K562 (cell line): Measurements from ENCODE around the gene SCNN1B. TPM values are rescaled to one million over a fixed set of nuclear protein-coding genes. Genes with fewer than 3 reads are reported as not detected.
A peak's percentile ranks its signal among the peaks of the same experiment; 100 is the strongest.

Experiments used
- ATAC-seq: fragments of 200-7000 bp; cut with Tn5 transposase; 3 replicates; pipeline ENCODE4 v1.9.1; 2020; ENCODE audit warnings: moderate library complexity
- BruUV-seq: library from RNA; stranded (reverse); fragments of 400-500 nt; replicated peaks from 2 replicates; lab custom pipeline; 2021; lab: Mats Ljungman, UMichigan
- CTCF ChIA-PET: fragments of 300-600 bp; formaldehyde crosslinking; extraction: SDS; loops from one replicate; lab custom pipeline; 2021; ENCODE audit warnings: low intra/inter-chr PET ratio; lab: Yijun Ruan, JAX
- POLR2A ChIA-PET: fragments of 300-600, 350-650 bp; sonication (Branson Sonifier 250); formaldehyde crosslinking; extraction: SDS; loops from one replicate; lab custom pipeline; 2021; ENCODE audit warnings: antibody characterized with exemption, inconsistent platforms; lab: Yijun Ruan, JAX
- DNase-seq, 4 experiments: peaks; one replicate each; pipeline versions ENCODE4 v3.0.0 to v3.0.0-alpha.2; 2011 to 2018; ENCODE audit warnings: low spot score in 3 of 4, mixed read lengths in 3 of 4; ENCODE audit errors: extremely low read depth in 1 of 4
- FAIRE-seq: peaks from 2 replicates; lab custom pipeline; 2011; peaks lifted over from hg19 to GRCh38; lab: Jason Lieb, UNC
- H2AFZ ChIP-seq: 2 replicates; pipeline ENCODE4 v1.6.0; 2011; ENCODE audit warnings: low read depth, low read length, control low read depth, inconsistent platforms
- H3K27ac ChIP-seq: fragments of 200-600 bp; 3 replicates; pipeline ENCODE4 v1.8.0; 2011; ENCODE audit warnings: low read depth, mild to moderate bottlenecking, control low read depth, inconsistent platforms, low read length, moderate library complexity, mixed read lengths; ENCODE audit errors: extremely low read depth
- H3K27me3 ChIP-seq, 2 experiments: fragments of 300-600 bp in 1 of 2; 2 replicates in 1 of 2; 3 replicates in 1 of 2; pipeline versions ENCODE4 v1.6.0 to v1.8.0; 2011; ENCODE audit warnings: inconsistent platforms in 2 of 2, low read length in 2 of 2, mild to moderate bottlenecking in 1 of 2, mixed read lengths in 1 of 2, moderate library complexity in 1 of 2; ENCODE audit not compliant: control insufficient read depth in 2 of 2, insufficient read depth in 2 of 2
- H3K36me3 ChIP-seq: fragments of 300-600 bp; 3 replicates; pipeline ENCODE4 v1.8.0; 2011; ENCODE audit warnings: mild to moderate bottlenecking, low read length, inconsistent platforms; ENCODE audit not compliant: control insufficient read depth, insufficient read depth
- H3K4me1 ChIP-seq, 2 experiments: fragments of 200-600 bp in 1 of 2; replicated peaks in 1 of 2; 2 replicates in 1 of 2; 3 replicates in 1 of 2; pipeline versions ENCODE4 v1.5.1 to v1.8.0; 2011; ENCODE audit warnings: inconsistent platforms in 2 of 2, low read length in 2 of 2, mild to moderate bottlenecking in 1 of 2, mixed read lengths in 1 of 2, moderate library complexity in 1 of 2; ENCODE audit not compliant: control insufficient read depth in 2 of 2, insufficient read depth in 2 of 2
- H3K4me2 ChIP-seq: 2 replicates; pipeline ENCODE4 v1.6.1; 2011; ENCODE audit warnings: low read length, control low read depth, inconsistent platforms, mixed read lengths; ENCODE audit not compliant: insufficient read depth
- H3K4me3 ChIP-seq: fragments of 200-600 bp; sonication (generic), shearing (Covaris generic); 2 replicates; pipeline ENCODE4 v1.5.1; 2016; ENCODE audit warnings: control low read depth, inconsistent platforms
- H3K79me2 ChIP-seq: fragments of 200-600 bp; 3 replicates; pipeline ENCODE4 v1.8.0; 2011; ENCODE audit warnings: low read length, inconsistent platforms; ENCODE audit not compliant: control insufficient read depth, insufficient read depth
- H3K9ac ChIP-seq, 2 experiments: 2 replicates each; pipeline versions ENCODE4 v1.6.0 to v1.6.1; 2011; ENCODE audit warnings: low read depth in 2 of 2, low read length in 2 of 2, control low read depth in 1 of 2, inconsistent platforms in 1 of 2, mild to moderate bottlenecking in 1 of 2, mixed read lengths in 1 of 2; ENCODE audit not compliant: insufficient read depth in 1 of 2
- H3K9me1 ChIP-seq: one replicate; pipeline ENCODE4 v1.6.0; 2011; ENCODE audit warnings: inconsistent platforms, mild to moderate bottlenecking, low read length, moderate library complexity; ENCODE audit not compliant: control insufficient read depth, insufficient read depth
- H3K9me3 ChIP-seq: replicated peaks from 2 replicates; pipeline ENCODE4 v1.5.1; 2011; ENCODE audit warnings: low read depth, low read length, inconsistent platforms; ENCODE audit not compliant: control insufficient read depth, insufficient read depth
- H4K20me1 ChIP-seq: replicated peaks from 2 replicates; pipeline ENCODE4 v1.6.1; 2011; ENCODE audit warnings: low read length, inconsistent platforms, mixed read lengths; ENCODE audit not compliant: control insufficient read depth, insufficient read depth
- CBFA2T3 ChIP-seq: fragments of 450-650 bp; IDR thresholded peaks from 2 replicates; pipeline ENCODE4 v1.6.1; 2017
- FOSL1 ChIP-seq: fragments of 200-800 bp; sonication (Bioruptor generic); conservative IDR thresholded peaks from 2 replicates; pipeline ENCODE4 v1.6.1; 2016; ENCODE audit warnings: missing genetic modification characterization, missing compliant biosample characterization
- HDAC2 ChIP-seq: fragments of 450-650 bp; IDR thresholded peaks from 2 replicates; pipeline ENCODE4 v1.6.1; 2016; ENCODE audit warnings: mild to moderate bottlenecking
- POLR2A ChIP-seq: fragments of 450-650 bp; conservative IDR thresholded peaks from 2 replicates; pipeline ENCODE4 v1.6.1; 2016
- RBM34 ChIP-seq: fragments of 200-400 bp; formaldehyde crosslinking; IDR thresholded peaks from 2 replicates; pipeline ENCODE4 v1.6.1; 2018; ENCODE audit warnings: low read length, borderline replicate concordance; ENCODE audit not compliant: insufficient read depth
- RFX1 ChIP-seq: fragments of 450-650 bp; IDR thresholded peaks from 2 replicates; pipeline ENCODE4 v1.6.1; 2016; ENCODE audit warnings: mild to moderate bottlenecking, moderate library complexity
- ZNF561 ChIP-seq: fragments of 450-650 bp; formaldehyde crosslinking; conservative IDR thresholded peaks from 2 replicates; pipeline ENCODE4 v1.4.0; 2020; ENCODE audit warnings: mild to moderate bottlenecking, moderate library complexity
- ZNF668 ChIP-seq: fragments of 250-450 bp; sonication (Bioruptor Pico); IDR thresholded peaks from 2 replicates; pipeline ENCODE4 v1.8.0; 2022; ENCODE audit warnings: mild to moderate bottlenecking, inconsistent platforms
- WGBS: fragments of 100-300 bp; shearing (Covaris generic); methylation state at CpG from one replicate; pipeline ENCODE4 v1.1.6; 2016; ENCODE audit warnings: low coverage, mixed read lengths; ENCODE audit not compliant: insufficient coverage; ENCODE audit errors: missing lambda C conversion rate; 5-methylcytosine and 5-hydroxymethylcytosine counted together
- in situ Hi-C: fragments of 300-500 bp; cut with MboI; formaldehyde crosslinking; loops from 4 replicates; pipeline ENCODE4 v1.15.0; 2018; ENCODE audit warnings: inconsistent platforms, mixed read lengths
- intact Hi-C: fragments of 100-400 bp; cut with micrococcal nuclease; formaldehyde crosslinking; loops from 2 replicates; pipeline ENCODE4 v1.14.2; 2022
- polyA plus RNA-seq, 8 experiments: library from polyadenylated mRNA; depleted of rRNA in 4 of 8; stranded (reverse) in 5 of 8; unstranded in 3 of 8; fragments of >200 nt; fragmentation: Nextera tagmentation in 2 of 8; fragmentation: Illumina TruSeq in 1 of 8; extraction: Ambion mirVana in 2 of 8; extraction: Trizol in 1 of 8; gene quantifications; 2 replicates each; pipeline versions ENCODE4 v1.2.1 to v1.2.3, GENCODE V29; 2011 to 2014; ENCODE audit warnings: inconsistent platforms in 1 of 8, missing spikeins in 1 of 8
- total RNA-seq, 7 experiments: library from RNA; depleted of rRNA in 6 of 7; stranded (reverse); fragments of >200 nt in 6 of 7; fragmentation: Illumina TruSeq in 2 of 7; extraction: Trizol in 2 of 7; gene quantifications; 2 replicates each; pipeline versions ENCODE4 v1.2.1 to v1.2.3, GENCODE V29; 2011 to 2021; ENCODE audit warnings: low replicate concordance in 1 of 7
- TF ChIP-seq, protein P1 (sequence below): fragments of 250-450 bp; sonication (Bioruptor Pico); IDR thresholded peaks from 2 replicates; pipeline ENCODE4 v1.8.0; 2022; ENCODE audit warnings: inconsistent platforms, mild to moderate bottlenecking, moderate library complexity, borderline replicate concordance
- TF ChIP-seq, protein P2 (sequence below): fragments of 250-450 bp; sonication (Bioruptor Pico); IDR thresholded peaks from 2 replicates; pipeline ENCODE4 v1.5.0; 2020; ENCODE audit warnings: mild to moderate bottlenecking, borderline replicate concordance
- TF ChIP-seq, protein P3 (sequence below): sonication (generic); formaldehyde crosslinking; IDR thresholded peaks from 2 replicates; pipeline ENCODE4 v1.8.0; 2022; ENCODE audit warnings: mild to moderate bottlenecking, missing genetic modification reagents

The SCNN1B gene
- total and polyA plus RNA-seq, 9 of the 15 experiments (the other 6 are each of a cell fraction or from before 2014, with no cell fraction given): not detected

DNA sequence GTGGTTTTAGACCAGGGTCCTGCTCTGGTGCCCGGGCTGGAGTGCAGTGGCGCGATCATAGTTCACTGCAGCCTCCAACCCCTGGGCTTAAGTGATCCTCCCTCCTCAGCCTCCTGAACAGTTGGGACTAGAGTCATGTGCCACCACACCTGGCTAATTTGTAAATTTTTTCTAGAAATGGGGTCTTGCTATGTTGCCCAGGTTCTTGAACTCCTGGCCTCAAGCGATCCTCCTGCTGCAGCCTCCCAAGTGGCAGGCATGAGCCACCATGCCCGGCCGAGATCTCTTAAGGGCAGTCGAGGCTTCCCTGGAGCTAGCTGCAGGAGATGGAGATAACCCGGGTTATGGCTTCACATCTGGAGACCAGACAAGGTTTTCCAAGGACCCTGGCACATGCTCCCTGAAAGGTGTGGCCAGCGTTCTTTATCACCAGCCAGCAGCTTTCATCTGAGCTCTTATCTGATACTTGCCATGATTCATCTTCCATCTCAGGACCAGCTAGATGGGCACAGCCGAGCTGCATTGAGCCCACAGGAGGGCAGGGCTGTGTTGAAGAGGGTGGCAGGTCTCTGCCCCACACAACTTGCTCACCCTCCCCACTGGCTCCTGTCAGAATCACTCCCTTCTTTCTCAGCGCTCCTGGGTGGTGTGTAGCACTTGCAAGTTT lies 28.6 kb downstream of the SCNN1B start:
- CTCF ChIA-PET: no interaction called here
- in situ Hi-C loops (no loop called here), intact Hi-C loops (no loop called here)
- H3K27me3 ChIP-seq: peaks cover 8 to 19% of the 10 kb centered on the region in 2 experiments; a peak in 3 of 5 replicates
- no peak overlapping the region for H3K4me3 ChIP-seq
- H2AFZ ChIP-seq: no peak overlapping the region
- H3K9me1 ChIP-seq: no peaks in the 10 kb centered on the region
- POLR2A ChIA-PET: no interaction called here
- H3K27ac ChIP-seq: no peak overlapping the region
- ATAC-seq (no peak), DNase-seq (peak in 1 of 4 experiments; percentile 26), FAIRE-seq (no peak)
- H3K4me2 ChIP-seq: no peak overlapping the region
- 2% methylated on average over 11 of the region's 11 CpGs for WGBS
- H3K4me1 ChIP-seq: no peaks in the 10 kb centered on the region; a peak in 1 of 5 replicates
- H4K20me1 ChIP-seq: no peaks in the 10 kb centered on the region
- H3K79me2 ChIP-seq: no peaks in the 10 kb centered on the region
- no peak overlapping the region for H3K9ac ChIP-seq
- no TSS peak for BruUV-seq
- H3K9me3 ChIP-seq: no peaks in the 10 kb centered on the region; the same call in 1 of the 2 replicates
- no peaks in the 10 kb centered on the region for H3K36me3 ChIP-seq
- TF ChIP-seq CBFA2T3: peak; percentile 50
- TF ChIP-seq, protein P1, sequence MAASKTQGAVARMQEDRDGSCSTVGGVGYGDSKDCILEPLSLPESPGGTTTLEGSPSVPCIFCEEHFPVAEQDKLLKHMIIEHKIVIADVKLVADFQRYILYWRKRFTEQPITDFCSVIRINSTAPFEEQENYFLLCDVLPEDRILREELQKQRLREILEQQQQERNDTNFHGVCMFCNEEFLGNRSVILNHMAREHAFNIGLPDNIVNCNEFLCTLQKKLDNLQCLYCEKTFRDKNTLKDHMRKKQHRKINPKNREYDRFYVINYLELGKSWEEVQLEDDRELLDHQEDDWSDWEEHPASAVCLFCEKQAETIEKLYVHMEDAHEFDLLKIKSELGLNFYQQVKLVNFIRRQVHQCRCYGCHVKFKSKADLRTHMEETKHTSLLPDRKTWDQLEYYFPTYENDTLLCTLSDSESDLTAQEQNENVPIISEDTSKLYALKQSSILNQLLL (CRISPR knock-in tag): no peak
- TF ChIP-seq ZNF668 (CRISPR knock-in tag): no peak
- TF ChIP-seq, protein P2, sequence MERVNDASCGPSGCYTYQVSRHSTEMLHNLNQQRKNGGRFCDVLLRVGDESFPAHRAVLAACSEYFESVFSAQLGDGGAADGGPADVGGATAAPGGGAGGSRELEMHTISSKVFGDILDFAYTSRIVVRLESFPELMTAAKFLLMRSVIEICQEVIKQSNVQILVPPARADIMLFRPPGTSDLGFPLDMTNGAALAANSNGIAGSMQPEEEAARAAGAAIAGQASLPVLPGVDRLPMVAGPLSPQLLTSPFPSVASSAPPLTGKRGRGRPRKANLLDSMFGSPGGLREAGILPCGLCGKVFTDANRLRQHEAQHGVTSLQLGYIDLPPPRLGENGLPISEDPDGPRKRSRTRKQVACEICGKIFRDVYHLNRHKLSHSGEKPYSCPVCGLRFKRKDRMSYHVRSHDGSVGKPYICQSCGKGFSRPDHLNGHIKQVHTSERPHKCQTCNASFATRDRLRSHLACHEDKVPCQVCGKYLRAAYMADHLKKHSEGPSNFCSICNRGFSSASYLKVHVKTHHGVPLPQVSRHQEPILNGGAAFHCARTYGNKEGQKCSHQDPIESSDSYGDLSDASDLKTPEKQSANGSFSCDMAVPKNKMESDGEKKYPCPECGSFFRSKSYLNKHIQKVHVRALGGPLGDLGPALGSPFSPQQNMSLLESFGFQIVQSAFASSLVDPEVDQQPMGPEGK (CRISPR knock-in tag): no peak
- TF ChIP-seq HDAC2: no peak
- peak; percentile 49; the same call in 1 of the 2 replicates for TF ChIP-seq FOSL1
- no peak for TF ChIP-seq POLR2A
- TF ChIP-seq ZNF561 (CRISPR knock-in tag): no peak
- no peak for TF ChIP-seq RBM34
- TF ChIP-seq, protein P3, sequence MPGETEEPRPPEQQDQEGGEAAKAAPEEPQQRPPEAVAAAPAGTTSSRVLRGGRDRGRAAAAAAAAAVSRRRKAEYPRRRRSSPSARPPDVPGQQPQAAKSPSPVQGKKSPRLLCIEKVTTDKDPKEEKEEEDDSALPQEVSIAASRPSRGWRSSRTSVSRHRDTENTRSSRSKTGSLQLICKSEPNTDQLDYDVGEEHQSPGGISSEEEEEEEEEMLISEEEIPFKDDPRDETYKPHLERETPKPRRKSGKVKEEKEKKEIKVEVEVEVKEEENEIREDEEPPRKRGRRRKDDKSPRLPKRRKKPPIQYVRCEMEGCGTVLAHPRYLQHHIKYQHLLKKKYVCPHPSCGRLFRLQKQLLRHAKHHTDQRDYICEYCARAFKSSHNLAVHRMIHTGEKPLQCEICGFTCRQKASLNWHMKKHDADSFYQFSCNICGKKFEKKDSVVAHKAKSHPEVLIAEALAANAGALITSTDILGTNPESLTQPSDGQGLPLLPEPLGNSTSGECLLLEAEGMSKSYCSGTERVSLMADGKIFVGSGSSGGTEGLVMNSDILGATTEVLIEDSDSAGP: no peak
- TF ChIP-seq RFX1: no peak
